DND-41 (cell line): ENCODE results near the gene RELT.

Source experiments
- EZH2 ChIP-seq: IDR thresholded peaks from 3 replicates; pipeline ENCODE4 v1.6.1; 2012; ENCODE audit warnings: borderline replicate concordance, low read depth, mild to moderate bottlenecking, moderate library complexity, low read length, inconsistent platforms; ENCODE audit not compliant: severe bottlenecking
- TF ChIP-seq, protein P1 (sequence below): IDR thresholded peaks from 2 replicates; pipeline ENCODE4 v1.5.1; 2012; ENCODE audit warnings: borderline replicate concordance, low read length, moderate library complexity, mild to moderate bottlenecking; ENCODE audit not compliant: poor library complexity, severe bottlenecking; ENCODE audit errors: extremely low read depth

DNA sequence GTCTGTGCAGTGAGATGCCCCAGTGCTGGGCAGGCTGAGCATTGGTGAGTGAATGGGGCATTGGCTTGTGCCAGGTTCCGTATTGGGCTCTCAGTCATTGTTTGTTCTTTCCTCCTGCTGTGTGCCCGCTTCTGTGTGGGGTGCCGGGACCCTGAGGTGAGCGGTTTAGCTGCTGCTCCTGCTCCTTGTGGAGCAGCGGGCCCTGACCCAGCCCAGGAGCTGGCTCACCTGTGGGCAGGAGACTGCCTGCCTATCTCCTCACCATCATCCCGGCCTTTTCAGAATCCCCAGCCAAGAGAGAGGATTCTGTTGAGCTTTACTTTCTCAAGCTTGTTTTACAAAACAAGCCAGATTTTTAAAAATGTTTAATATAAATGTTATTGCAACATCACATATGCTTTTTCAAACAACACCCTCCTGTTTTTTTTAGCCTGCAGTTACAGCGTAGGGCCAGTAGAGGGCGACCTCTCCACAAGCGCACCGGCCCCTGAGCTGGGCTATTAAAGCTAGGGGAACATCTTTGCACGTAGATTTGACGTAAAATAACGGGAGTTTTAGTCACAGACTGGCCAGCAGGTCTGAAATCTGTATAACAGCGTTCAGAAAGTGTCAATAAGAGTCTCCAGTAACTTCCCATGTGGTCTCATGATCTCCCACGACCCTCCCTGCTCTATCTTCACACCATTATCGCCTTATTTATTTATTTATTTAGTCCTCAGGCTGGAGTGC is 25.1 kb upstream of the RELT start:
- TF ChIP-seq, protein P1, sequence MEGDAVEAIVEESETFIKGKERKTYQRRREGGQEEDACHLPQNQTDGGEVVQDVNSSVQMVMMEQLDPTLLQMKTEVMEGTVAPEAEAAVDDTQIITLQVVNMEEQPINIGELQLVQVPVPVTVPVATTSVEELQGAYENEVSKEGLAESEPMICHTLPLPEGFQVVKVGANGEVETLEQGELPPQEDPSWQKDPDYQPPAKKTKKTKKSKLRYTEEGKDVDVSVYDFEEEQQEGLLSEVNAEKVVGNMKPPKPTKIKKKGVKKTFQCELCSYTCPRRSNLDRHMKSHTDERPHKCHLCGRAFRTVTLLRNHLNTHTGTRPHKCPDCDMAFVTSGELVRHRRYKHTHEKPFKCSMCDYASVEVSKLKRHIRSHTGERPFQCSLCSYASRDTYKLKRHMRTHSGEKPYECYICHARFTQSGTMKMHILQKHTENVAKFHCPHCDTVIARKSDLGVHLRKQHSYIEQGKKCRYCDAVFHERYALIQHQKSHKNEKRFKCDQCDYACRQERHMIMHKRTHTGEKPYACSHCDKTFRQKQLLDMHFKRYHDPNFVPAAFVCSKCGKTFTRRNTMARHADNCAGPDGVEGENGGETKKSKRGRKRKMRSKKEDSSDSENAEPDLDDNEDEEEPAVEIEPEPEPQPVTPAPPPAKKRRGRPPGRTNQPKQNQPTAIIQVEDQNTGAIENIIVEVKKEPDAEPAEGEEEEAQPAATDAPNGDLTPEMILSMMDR: peak; percentile 94
- TF ChIP-seq EZH2: no peak
